ENCODE results near the gene S100A8.
"Not testable (repeated sequence)": the region's sequence is repeated elsewhere in the genome, so short reads cannot be mapped to it uniquely, and the experiment has no call there.

S100A8 gene

DNA sequence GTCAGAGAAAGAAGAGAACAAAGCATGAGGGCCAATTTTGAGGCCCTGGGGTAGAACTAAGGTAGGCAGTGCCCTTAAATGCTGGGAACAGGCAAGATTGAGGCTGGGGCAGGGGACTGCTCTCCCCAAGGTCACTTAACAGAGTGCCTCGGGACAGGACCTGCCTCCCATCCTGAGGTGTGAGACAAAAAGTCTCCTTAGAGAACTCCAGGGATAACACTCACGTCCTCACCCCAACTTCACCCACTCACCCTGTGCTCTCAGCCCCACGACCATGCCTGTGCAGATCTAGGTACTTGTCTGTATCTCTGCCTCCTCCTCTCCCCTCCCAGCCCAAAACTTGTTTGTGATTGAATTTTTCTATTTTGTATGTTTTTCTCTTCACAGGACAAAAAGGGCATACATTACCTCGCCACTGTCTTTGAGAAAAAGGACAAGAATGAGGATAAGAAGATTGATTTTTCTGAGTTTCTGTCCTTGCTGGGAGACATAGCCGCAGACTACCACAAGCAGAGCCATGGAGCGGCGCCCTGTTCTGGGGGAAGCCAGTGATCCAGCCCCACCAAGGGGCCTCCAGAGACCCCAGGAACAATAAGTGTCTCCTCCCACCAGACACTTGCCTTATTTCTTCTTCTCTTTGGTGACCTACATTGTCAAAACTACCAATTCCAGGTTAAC lies 28.0 kb upstream of the S100A8 start:
- not testable (repeated sequence) for DNase-seq

DNA sequence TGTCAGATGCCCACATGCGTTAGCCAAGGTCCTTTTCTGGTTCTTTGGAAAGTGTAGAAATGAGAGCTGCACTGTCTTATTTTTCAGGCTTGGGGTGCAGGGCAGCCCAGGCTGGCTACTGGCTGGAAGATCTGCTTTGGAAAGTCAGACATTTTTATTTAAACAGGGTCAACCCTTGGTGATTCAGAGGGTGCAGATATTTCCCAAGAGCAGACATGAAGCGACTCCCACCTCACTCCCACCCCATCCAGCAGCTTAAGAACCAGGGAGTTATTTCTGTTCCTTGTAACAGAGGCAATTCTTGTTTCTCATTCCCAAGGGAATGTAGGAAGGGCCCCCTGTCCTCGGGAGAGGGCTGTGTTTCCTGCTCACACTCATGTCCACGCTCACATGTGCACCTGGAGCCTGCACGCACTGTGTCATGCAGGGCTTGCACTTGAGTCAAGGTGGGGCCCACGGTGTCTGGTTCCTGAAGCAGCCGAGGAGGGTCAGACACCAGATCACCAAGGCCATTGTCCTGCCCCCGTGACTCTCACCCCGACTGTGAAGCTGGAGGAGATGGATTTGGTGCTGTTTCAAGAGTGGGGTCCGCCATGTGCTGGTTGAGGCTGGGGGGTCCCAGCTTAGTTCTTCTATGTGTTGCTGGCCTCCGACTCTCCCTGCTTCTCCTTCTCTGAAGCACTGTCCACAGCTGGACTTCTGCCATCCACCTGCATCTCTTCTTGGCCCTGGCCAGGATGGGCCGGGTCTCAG lies 26.4 kb upstream of the S100A8 start:
- DNase-seq, result no peak

DNA sequence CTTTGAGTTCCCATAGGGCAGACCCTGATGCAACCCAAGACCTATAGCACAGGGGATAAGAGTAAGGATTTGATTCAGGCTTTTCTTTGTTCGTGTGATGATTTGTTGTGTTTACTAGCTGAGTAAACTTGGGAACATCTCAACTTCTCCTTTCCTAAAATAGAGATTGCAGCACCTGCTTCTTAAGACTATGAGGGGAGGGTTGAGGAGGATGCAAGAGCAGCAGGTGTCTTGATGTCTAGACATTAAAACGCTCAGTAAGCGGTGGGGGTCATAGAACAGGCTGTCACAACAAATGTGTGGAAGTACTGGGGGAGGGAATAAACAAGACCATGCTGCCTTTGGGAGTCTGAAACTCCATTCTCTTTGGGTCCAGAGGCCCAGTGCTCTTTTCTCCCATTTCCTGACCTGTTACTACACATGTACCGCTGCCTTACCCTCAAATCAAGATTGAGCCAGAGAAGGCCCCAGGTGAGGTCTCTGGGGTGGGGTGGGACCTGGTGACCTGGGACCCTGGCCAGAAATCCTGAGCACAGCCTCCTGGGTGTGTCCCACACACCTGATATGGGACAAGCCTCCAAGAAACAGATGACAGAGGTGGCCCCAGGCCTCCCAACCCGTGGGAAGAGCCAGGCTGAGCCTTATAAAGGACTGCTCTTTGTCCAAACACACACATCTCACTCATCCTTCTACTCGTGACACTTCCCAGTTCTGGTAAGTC lies 25.1 kb upstream of the S100A8 start, which contains the start of gene S100A7A:
Gene S100A7A, plus strand, starts transcription at position 671 of the 721 bp plus-strand sequence. CDS start 1,563 bp downstream, outside the sequence.
- DNase-seq, result no peak

DNA sequence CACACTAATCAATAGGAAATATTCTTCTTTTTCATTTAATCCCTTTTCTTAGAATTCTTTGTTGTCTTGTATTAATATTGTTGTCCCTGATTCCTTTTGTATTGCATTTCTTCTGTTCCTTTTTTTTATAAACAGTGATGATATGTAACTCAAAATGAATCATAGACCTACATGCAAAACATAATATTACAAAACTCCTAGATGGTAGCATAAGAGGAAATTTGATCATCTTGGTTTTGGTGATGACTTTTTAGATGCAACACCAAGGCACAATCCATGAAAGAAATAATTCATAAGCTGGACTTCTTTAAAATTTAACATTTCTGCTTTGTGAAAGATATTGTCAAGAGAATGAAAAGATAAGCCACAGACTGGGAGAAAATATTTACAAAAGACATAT lies 23.1 kb upstream of the S100A8 start:
- DNase-seq, result not testable (repeated sequence)

DNA sequence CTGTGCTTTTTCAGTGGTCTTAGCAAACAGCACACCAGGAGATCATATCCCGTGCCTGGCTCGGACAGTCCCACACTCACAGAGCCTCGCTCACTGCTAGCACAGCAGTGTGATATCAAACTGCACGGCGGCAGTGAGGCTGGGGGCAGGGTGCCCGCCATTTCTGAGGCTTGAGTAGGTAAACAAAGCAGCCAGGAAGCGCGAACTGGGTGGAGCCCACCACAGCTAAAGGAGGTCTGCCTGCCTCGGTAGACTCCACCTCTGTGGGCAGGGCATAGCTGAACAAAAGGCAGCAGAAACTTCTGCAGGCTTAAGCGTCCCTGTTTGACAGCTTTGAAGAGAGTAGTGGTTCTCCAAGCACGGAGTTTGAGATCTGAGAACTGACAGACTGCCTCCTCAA lies 16.4 kb upstream of the S100A8 start:
- DNase-seq, result not testable (repeated sequence)

DNA sequence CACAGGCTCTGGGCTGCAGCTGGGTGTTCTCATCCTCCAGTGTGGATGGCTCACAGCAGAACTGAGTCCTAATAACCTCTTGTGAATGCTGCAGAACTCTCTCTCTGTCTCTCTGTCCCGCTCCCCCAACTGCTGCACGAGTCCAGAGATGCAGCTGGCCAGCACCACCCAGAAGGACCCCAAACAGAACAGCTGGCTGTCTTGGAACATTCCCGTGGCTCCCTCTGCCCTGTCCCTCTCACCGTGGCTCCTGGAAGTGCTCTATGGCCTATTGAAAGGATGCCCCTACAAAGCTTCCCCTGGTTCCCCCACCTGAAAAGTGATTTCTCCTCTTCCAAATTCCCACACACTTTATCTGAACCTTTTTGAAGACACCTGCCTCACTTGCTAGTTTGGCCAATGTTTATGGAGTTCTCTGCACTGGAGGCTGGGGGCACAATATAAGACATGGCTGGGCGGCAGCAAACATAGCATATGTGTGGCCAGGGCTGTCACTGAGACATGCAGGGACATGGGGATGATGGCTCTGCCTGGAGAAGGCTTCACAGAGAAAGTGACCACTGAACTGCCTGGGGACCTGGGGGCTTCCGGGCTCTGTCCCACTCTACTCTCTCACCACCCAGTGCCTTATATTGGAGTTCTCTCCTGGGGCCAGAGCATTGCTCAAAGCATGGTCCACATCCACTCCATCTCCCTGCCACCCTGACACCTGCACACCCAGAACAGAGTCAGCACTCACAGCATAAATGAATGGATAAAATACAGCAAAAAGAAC lies 15.1 kb upstream of the S100A8 start:
- DNase-seq, result not testable (repeated sequence)

DNA sequence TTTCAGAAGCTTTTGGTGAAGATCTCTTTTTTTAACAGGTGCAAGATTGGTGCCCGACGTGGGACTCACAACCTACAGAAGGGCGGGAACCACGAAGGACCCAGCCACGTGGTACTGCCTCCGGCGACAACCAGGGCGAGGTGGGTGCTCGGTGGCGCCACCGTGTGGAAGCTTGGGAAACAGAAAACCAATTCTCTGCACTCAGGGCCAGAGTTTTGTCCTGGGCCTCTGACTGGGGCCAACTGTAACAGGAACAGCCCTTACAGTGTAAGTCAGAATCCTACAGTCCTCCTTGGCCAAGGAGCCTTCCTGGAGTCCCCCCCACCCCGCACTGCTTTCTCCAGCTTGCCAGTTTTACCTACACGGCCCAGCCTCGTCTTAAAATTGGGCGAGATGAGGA lies 13.9 kb upstream of the S100A8 start:
- DNase-seq, result no peak

DNA sequence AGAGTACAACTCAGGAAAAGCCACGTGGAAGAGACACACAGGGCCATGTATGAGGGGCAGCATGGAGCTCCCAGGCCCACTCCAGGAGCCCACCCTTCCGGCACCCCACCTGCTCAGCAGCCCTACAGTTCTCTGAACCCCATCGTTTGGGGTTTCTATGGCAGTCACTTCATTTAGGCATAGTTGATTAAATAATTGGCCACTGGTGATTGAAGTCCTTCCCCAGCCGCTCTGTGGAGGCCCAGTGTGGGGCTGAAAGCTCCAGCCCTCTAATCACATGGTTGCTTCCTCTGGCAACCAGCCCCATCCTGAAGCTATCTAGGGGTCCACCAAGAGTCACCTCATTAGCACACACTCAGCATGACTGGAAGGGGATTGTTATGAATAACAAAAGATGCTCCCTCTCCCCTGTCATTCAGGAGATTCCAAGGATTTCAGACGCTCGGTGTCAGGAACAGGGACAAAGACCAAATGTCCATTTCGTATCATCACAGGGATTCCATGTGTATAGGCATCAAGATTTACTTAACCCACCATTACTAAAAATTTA lies 13.3 kb upstream of the S100A8 start:
- no peak for DNase-seq

DNA sequence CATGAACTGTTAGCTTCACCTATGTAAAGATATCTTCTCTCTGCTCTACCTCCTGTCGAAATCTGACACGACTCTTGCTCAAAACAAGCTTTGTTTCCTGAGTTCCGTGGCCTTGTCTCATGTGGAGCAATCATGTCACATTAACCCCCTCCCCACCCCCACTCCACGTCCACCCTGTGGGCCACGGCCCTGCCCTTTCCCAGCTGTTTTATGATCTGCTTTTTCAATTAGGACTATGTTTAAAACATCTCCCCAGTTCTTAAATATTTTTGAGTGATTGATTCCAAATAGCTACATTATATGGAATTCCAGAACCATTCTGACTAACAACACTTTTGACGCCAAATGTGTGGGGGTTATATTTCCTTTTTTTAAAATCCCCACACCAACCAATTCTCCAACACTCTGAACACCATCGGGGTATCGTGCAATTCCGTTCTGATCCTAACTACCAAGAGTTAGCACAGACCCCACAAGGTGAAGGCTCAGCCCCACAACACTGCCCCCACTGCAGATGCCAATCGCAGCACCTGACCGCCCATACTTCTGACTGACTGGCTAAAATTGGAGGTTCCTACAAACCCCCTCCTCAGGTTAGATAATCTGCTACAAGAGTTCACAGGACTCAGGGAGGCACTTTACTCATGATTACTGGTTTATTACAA lies 12.7 kb upstream of the S100A8 start:
- no peak for DNase-seq

DNA sequence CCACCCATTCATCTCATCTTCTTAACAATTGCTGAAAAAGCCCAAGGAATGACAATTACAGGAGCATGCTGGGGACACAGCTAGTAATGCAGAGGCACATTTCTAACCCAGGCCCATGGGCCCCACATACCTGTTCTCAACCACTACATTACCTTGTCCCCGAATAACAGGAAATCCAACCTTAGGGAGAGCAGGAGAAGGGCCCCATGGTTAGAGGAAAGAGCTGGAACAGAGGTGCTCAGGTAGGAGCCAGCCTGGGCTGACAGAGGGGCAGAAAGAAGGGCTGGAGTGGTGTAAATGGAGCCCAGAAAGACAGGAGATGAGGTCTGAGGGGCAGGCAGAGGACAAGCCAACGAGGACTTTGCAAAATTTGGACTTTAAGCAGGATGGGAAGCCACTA lies 11.4 kb upstream of the S100A8 start:
- no peak for DNase-seq

DNA sequence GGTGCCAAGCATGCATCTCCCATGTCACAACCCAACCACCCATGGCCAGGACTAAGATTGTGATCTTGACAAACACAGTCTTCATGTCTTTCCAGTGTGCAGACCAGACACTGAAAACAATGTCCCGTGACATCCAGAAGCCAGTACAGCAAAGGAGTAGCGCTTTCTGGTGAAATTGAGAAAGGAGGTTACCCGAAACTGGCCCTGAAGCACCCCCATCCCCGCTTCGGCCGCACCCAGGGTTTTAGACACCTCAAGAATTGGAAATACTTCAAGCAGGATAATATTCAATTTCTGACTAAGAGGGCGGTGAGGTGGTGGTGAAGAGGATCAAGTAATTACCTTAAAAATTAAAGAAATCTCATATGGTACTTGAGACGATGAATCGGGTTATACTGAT lies 10.6 kb upstream of the S100A8 start:
- no peak for DNase-seq

DNA sequence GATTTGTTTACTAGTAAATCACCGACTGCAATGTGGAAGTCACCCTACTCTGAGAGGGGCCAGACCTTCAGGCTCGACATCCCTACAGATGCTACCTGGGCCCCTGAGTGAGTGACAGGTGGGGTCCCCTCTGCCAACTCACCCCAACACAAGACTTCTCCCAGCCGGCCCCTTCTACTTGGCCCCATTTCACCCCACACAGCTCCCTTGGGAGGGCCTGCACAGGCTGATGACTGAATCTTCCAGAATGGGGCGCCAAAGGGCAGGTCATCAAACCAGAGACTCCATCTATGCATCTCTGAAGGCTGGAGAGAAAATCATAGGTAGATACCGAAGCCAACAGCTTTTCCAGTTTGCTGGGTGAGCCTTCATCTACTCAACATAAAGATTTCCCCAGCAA lies 9.4 kb upstream of the S100A8 start:
- DNase-seq, result no peak

DNA sequence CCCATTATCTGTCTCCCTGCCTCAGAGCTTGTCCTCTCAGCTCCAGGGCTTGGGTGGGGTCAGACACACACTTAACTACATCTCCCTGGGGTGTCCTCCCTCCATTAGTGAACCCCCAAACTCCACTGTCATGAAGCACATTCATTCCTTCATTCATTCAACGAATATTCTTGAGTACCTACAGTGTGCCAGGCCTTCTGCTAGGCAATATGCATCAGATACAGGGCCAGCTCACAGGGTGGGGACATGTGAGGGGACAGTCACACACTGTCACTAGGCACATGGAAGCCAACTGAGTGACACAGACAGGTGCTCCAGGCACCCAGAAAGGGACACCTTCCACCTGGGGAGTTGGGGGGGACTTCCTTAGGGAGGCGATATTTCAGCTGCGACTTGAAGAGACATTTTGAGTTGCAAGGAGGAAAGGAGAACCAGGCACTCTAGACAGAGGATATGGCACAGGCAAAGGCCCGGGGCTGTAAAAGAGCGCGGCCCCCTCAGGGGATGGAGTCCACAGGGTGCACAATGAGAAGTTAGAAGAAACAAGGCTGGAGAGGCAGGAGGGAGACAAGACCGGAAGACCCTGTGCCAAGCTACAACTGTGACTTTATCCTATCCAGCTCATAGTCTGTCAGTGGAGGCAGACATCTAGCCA lies 8.7 kb upstream of the S100A8 start:
- no peak for DNase-seq

DNA sequence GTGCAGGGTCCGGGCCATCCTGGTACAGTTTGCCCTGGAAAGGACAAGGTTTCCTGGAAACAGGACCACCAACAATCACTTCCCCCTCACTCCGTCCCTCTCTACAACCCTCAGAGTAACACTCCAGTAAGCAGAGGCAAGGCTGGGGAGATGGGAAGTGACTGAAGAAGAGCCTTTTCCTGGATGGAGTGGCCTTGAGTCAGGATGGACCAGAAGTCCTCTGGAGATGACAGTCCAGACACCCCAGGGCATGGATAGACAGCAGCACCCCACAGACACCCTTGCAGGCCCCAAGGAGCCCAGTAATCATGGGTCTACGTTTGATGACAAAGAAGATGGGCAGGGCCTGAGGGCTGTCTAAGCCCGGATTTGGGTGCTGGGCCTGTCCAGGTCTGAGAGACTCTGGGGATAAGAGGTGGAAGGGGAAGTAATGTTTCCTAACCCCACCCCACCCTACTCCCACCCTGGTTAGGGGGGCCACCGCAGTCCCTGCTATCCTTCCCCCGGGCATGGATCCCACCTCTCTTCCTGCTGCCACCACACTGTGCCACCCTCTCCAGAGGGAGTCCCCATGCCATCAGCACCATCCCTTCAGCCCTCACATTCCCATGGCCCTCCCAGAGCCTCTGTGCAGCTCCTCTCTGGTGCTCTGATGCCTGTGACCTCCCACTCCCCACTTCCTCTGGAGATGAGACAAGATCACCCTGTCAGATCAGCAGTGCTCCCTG lies 7.2 kb upstream of the S100A8 start:
- DNase-seq, result no peak

DNA sequence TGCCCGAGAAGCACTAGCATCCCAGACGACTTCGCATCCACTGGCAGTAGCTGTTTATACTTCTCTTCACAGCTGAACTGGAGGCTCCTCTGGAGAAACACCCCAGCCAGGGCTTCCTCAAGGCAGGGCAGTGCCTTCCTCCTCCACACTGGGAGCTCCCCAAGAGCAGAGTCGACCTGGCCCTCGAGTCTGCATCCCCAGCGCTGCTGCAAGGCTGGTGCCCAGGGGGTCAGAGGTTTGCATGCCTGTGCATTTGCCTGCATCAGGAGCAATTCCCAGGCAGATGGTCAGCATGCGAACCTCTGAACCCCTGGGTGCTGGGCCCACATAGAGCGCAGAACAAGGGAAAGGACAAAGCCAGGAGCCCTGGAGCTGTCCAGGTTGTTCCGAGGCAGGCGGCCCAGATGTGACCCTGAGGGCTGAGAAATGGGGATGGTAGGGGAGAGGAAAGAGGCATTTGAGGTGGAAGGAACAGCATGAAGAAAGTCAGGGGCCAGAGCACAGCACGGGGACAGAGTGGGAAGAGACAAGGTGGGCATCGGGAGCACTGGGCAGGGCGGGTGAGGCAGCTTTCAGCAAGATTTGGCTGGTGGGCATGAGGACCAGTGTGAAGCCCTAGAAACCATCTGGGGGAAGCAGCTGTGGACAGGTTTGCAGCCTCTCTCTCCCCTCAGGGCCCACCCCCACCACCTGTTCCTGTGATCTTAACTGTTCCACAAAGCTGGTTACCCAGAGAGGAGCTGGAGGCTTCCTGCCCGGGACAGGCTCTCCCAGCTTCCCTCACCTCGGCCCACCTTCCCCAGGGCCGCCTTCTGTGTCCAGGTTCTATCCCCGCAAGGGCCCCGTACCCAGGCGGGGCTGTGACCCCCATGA lies 6.4 kb upstream of the S100A8 start:
- DNase-seq, result no peak

DNA sequence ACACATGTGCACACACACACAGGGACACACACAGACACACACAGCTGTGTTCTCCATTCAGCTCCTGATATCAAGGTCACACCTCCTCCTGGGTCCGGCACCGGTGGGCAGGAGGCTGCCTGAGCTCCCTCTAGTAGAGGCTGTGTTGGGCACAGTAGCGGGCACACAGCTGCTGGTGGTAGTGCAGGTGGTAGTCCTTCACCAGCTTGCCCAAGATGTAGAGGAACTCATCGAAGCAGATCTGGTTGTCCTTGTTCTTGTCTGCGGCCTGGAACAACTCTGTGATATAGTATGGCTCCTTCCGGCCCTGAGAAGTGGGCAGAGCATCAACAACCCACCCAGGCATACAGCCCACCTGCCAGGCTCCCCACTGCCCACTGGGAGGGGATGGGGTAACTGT lies 5.6 kb upstream of the S100A8 start:
- no peak for DNase-seq

DNA sequence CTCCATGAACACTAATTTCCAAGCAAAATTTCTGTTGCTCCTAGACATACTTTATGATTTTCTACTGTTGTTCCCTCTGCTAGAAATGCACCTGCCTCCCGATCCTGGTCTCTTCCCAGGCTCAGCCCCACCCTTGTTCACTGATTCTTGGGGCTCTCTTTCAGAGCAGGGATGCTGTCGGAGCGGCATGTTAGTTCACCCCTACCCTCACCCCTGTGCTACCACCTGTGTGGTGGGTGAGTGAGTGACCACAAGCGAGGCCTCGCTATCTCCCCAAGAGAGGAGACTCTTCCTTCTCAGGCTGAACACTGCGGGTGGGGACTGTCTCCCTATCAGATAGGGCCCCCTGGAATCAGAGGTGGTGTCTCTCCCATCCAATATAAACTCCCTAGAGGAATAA lies 4.9 kb upstream of the S100A8 start:
- DNase-seq, result no peak

DNA sequence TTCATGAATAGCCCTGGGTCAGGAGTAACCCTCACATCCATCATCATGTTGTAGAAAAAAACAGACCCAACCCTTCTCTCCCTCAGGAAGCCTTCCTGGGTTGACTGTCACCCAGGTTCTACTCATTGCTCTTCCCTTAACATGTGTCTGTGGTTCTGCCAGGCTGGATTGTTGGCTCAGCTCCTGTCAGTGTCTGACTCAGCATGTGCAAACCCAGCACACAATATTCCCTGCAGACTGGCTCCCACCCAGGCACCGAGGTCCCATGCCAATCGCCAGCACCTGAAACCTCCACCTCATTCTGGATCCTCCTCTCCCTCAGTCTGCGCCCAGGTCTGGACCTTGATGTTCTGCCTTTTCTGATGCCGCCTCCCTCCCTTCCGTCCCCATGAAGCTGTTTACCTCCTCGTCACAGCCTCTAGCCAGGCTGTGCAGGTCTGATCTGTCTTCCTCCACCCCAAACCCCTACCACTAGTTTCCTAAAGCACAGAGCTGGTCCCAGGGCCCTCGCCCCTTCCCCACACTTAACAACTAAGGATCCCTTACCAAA lies 4.3 kb upstream of the S100A8 start:
- DNase-seq, result no peak

DNA sequence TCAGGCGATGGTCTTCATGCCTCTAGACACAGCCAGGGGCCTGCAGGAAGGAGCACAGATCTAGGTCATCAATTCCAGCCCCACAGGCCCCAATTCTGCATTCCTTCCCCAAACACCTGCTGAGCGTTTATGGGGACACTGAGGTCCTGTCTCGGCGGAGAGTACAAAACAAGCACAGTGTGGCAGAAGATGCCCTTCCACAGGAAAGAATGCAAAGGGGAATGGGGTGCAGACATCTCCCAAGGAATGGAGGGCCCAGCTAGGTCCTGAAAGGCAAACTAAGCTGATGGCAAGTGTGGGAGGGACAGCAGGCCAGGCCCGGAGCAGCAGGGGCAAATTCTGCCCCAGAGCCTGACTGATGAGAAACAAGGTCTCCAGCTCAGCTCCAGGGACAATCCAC lies 3.5 kb upstream of the S100A8 start:
- DNase-seq, result no peak

Measured in right kidney (tissue), 1 donor.